22Rv1 (cell line): ENCODE measurements around the gene KLHL8.
A peak's percentile ranks its signal among the peaks of the same experiment; 100 is the strongest.

Experiments used
- CTCF ChIP-seq: fragments of 450-650 bp; IDR thresholded peaks from 2 replicates; pipeline ENCODE4 v1.5.1; 2017; ENCODE audit warnings: mild to moderate bottlenecking
- ZFX ChIP-seq: fragments of 450-650 bp; IDR thresholded peaks from 2 replicates; pipeline ENCODE4 v1.6.1; 2017; ENCODE audit warnings: antibody characterized with exemption, borderline replicate concordance

- TF ChIP-seq CTCF (0 out of 2 replicates have a peak, but pooled peaks have one; percentile 7), ZFX (no peak)
Measured at GRCh38 chr4:87220094-87220822, at the start of gene KLHL8.
